ENCODE results near the gene COMMD1.
"Not testable (repeated sequence)": the region's sequence is repeated elsewhere in the genome, so short reads cannot be mapped to it uniquely, and the experiment has no call there.

DNA sequence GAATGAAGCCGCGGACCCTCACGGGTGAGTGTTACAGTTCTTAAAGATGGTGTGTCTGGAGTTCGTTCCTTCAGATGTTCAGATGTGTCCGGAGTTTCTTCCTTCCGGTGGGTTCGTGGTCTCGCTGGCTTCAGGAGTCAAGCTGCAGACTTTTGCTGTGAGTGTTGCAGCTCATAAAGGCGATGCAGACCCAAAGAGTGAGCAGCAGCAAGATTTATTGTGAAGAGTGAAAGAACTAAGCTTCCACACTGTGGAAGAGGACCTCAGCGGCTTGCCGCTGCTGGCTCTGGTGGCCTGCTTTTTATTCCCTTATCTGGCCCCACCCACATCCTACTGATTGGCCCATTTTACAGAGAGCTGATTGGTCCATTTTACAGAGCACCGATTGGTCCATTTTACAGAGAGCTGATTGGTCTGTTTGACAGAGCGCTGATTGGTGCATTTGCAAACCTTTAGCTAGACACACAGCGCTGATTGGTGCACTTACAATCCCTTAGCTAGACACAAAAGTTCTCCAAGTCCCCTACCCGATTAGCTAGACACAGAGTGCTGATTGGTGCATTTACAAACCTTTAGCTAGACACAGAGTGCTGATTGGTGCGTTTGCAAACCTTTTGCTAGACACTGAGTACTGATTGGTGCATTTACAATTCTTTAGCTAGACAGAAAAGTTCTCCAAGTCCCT lies 136.4 kb downstream of the COMMD1 start:
- TF ChIP-seq EZH2 (IDR thresholded peaks at IDR 0.05; ENCODE audit: low read length, unreplicated experiment): not testable (repeated sequence)
- TF ChIP-seq, protein P1, sequence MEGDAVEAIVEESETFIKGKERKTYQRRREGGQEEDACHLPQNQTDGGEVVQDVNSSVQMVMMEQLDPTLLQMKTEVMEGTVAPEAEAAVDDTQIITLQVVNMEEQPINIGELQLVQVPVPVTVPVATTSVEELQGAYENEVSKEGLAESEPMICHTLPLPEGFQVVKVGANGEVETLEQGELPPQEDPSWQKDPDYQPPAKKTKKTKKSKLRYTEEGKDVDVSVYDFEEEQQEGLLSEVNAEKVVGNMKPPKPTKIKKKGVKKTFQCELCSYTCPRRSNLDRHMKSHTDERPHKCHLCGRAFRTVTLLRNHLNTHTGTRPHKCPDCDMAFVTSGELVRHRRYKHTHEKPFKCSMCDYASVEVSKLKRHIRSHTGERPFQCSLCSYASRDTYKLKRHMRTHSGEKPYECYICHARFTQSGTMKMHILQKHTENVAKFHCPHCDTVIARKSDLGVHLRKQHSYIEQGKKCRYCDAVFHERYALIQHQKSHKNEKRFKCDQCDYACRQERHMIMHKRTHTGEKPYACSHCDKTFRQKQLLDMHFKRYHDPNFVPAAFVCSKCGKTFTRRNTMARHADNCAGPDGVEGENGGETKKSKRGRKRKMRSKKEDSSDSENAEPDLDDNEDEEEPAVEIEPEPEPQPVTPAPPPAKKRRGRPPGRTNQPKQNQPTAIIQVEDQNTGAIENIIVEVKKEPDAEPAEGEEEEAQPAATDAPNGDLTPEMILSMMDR (conservative IDR thresholded peaks at IDR 0.05; ENCODE audit: low read depth, low read length): not testable (repeated sequence)

Data from PC-3 (cell line).